ENCODE data around the gene KIF1A.

- TF ChIP-seq STAT6 (CRISPR knock-in tag; conservative IDR thresholded peaks at IDR 0.05; ENCODE audit: low read depth) (no peak), CTCF (IDR thresholded peaks at IDR 0.05) (peak; percentile 89), FOXJ3 (CRISPR knock-in tag; IDR thresholded peaks at IDR 0.05; ENCODE audit: borderline replicate concordance) (no peak), MYBL2 (CRISPR knock-in tag; IDR thresholded peaks at IDR 0.05) (no peak), ERG (CRISPR knock-in tag; IDR thresholded peaks at IDR 0.05) (no peak), ZMAT4 (CRISPR knock-in tag; IDR thresholded peaks at IDR 0.05) (no peak), SP1 (CRISPR knock-in tag; conservative IDR thresholded peaks at IDR 0.05) (no peak)
Observed at GRCh38 chr2:240851078-240851991, 31.3 kb upstream of the KIF1A start.
